NCI-H2081 treated with DMSO at 0.1 percent for 48 hours (cell line): ENCODE results near the gene SOX4.
"Not testable (repeated sequence)": the region's sequence is repeated elsewhere in the genome, so short reads cannot be mapped to it uniquely, and the experiment has no call there.

Experiments
- DNase-seq: peaks from one replicate; lab custom pipeline; 2025; lab: John Stamatoyannopoulos, UW

Gene SOX4

GRCh38 chr6:21593412-21593926, at the start of gene SOX4:
Gene SOX4 (plus strand): TSS chr6:21593751. CDS start chr6:21594535, 784 bp downstream.
- DNase-seq = peak; percentile 97

GRCh38 chr6:21552286-21552685, 41.3 kb upstream of the SOX4 start:
- DNase-seq = not testable (repeated sequence)

- no peak for DNase-seq
These were observed 39.3 kb upstream of the SOX4 start for GRCh38 chr6:21554286-21554685.

- no peak for DNase-seq
These were observed 38.4 kb upstream of the SOX4 start for GRCh38 chr6:21555197-21555596.

- no peak for DNase-seq
These were observed 37.0 kb upstream of the SOX4 start for GRCh38 chr6:21556511-21556910.

- DNase-seq = no peak
These were observed 36.4 kb upstream of the SOX4 start for GRCh38 chr6:21556968-21557721.

- DNase-seq = no peak
These were observed 34.3 kb upstream of the SOX4 start for GRCh38 chr6:21559238-21559637.

- DNase-seq = no peak
These were observed 33.3 kb upstream of the SOX4 start for GRCh38 chr6:21560249-21560648.

GRCh38 chr6:21565431-21565830, 28.1 kb upstream of the SOX4 start:
- DNase-seq = no peak

GRCh38 chr6:21578523-21578922, 15.0 kb upstream of the SOX4 start:
- DNase-seq = no peak

GRCh38 chr6:21582651-21583050, 10.9 kb upstream of the SOX4 start:
- no peak for DNase-seq

GRCh38 chr6:21586300-21586699, 7.3 kb upstream of the SOX4 start:
- no peak for DNase-seq

- no peak for DNase-seq
These were observed 6.8 kb upstream of the SOX4 start for GRCh38 chr6:21586740-21587178.

GRCh38 chr6:21587179-21587960, 6.2 kb upstream of the SOX4 start:
- peak; percentile 79 for DNase-seq

GRCh38 chr6:21587961-21588480, 5.5 kb upstream of the SOX4 start:
- no peak for DNase-seq

GRCh38 chr6:21588481-21589351, 4.8 kb upstream of the SOX4 start:
- DNase-seq = peak; percentile 53

GRCh38 chr6:21589352-21590345, 3.9 kb upstream of the SOX4 start:
- DNase-seq = peak; percentile 89

- no peak for DNase-seq
These were observed 3.2 kb upstream of the SOX4 start for GRCh38 chr6:21590346-21590745.

- no peak for DNase-seq
These were observed 2.1 kb upstream of the SOX4 start for GRCh38 chr6:21591446-21591845.

- no peak for DNase-seq
These were observed 598 bp upstream of the SOX4 start for GRCh38 chr6:21592953-21593352.
